GM23338 (cell line): ENCODE results near the gene SNCA.

Experiments used
- CREB1 ChIP-seq: fragments of 250-450 bp; sonication (Bioruptor Pico); IDR thresholded peaks from 2 replicates; pipeline ENCODE4 v1.5.0; 2020; ENCODE audit warnings: low read depth, mild to moderate bottlenecking, moderate library complexity
- CTCF ChIP-seq, 2 experiments: fragments of 200-600 bp in 1 of 2; sonication (generic) in 1 of 2; conservative IDR thresholded peaks; 2 replicates each; pipeline versions ENCODE4 v1.5.1 to v1.6.1; 2016 to 2017; ENCODE audit warnings: antibody characterized with exemption in 2 of 2, low read depth in 2 of 2, mild to moderate bottlenecking in 2 of 2, moderate library complexity in 1 of 2
- EZH2 ChIP-seq: fragments of 200-600 bp; sonication (generic); IDR thresholded peaks from one replicate; pipeline ENCODE4 v1.8.0; 2017; ENCODE audit warnings: antibody characterized with exemption, mild to moderate bottlenecking, low read depth; ENCODE audit not compliant: unreplicated experiment
- POLR2AphosphoS5 ChIP-seq: IDR thresholded peaks from 2 replicates; pipeline ENCODE4 v1.6.1; 2016; ENCODE audit warnings: antibody characterized with exemption, low read depth

DNA sequence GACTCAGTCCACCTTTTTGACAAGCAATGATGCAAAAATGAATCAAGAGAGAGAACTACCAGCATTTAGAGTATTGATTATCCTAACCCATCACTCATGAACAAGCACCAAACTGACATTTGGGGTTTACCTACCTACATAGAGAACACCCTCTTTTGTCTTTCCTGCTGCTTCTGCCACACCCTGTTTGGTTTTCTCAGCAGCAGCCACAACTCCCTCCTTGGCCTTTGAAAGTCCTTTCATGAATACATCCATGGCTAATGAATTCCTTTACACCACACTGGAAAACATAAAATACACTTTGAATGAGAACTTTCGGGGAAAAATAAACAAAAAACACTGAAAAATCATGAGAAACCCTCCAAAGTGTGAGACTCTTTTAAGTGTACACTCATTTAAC, 1.5 kb downstream of the SNCA start:
- TF ChIP-seq CTCF (conservative IDR thresholded peaks at IDR 0.05; ENCODE audit: low read depth in 2 of 2) (no peak), EZH2 (no peak), POLR2AphosphoS5 (no peak), CREB1 (no peak)
